ENCODE data around the gene TSPAN15.
"Not testable (repeated sequence)": the region's sequence is repeated elsewhere in the genome, so short reads cannot be mapped to it uniquely, and the experiment has no call there.

TSPAN15 gene

DNA sequence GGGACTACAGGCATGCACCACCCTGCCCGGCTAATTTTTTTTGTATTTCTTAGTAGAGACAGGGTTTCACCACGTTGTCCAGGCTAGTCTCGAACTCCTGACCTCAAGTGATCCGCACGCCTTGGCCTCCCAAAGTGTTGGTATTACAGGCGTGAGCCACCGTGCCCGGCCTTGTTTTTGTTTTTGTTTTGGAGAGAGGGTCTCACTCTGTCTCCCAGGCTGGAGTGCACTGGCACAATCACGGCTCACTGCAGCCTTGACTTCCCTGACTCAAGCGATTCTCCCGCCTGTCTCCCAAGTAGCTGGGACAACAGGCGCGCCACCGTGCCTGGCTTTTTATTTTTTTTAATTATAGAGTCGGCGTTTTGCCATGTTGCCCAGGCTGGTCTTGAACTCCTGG, 870 bp upstream of the TSPAN15 start:
- not testable (repeated sequence) for DNase-seq

DNA sequence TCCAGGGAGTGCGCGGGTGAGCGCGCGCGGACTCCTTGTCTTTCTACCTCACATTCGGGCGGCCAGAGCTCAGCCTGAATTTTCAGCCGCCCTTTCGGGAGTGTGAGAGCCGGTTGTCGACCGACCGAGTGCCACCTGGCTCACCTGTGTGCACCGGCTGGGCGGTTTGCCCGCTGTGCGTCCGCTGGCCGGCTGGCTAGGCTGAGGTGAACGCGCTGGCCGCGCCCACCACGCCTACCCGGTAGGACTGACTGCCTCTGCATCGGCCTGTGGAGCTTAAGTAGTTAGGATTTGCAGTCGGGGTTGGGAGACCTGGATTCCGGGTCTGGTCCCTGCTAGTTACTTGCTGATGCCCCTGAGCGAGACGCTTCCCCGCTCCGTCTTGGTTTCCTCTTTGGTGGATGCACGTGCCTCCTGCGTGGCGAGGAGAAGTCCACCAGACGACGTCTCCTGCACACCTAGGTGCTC, 553 bp downstream of the TSPAN15 start:
- DNase-seq, result no peak

DNA sequence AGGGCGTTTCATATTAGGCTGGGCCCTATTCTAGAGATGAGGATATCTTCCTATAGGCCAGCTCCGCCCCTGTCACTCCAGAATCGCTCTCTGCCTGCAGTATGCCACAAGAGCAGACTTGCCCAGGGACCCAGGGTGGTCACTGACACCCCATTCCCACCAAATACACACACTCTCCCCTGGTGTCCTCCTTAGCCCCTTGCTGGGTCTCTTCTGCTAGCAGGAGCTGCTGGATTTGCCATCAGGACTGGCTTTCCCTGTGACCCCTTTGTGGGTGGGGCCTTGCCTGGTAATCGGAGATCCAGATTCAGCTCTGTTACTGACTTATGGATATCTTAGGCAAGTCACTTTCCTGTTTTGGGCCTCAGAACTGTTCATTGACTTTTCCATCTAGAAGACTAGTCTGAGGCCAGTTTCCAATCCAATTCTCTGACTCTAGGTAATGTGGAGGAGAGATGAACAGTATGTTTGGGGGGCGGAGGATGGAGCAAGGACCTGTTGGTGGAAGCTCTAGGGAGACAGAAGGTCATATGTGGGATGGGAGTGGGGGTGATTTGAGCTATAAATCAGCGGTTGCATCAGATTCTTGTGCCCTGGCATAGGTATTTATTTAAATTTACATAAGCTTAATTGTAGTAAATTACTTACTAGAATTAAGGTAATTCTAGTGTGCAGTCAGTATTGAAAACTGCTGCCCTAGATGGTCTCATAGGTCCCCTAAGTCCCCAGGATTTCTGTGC, 1.6 kb downstream of the TSPAN15 start:
- DNase-seq, result no peak

DNA sequence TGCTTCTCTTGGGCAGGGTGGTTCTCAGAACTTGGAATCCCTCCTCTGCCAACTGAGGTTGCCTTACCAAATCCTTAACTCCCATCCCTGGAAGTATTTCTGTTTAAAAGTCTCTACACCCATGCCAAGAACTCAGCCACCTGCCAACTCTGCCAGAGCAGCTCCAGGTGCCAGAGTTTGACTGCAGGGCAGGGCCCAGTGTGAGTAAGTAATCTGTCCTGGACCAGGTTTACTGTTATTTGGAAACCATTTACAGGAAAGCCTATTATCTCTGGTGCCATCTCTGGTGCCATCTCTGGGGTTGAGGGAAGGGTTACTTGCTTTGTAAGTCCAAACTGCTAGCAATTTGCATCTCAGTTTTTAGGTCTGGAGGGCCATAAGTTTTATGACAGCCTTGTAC, 2.5 kb downstream of the TSPAN15 start:
- no peak for DNase-seq

DNA sequence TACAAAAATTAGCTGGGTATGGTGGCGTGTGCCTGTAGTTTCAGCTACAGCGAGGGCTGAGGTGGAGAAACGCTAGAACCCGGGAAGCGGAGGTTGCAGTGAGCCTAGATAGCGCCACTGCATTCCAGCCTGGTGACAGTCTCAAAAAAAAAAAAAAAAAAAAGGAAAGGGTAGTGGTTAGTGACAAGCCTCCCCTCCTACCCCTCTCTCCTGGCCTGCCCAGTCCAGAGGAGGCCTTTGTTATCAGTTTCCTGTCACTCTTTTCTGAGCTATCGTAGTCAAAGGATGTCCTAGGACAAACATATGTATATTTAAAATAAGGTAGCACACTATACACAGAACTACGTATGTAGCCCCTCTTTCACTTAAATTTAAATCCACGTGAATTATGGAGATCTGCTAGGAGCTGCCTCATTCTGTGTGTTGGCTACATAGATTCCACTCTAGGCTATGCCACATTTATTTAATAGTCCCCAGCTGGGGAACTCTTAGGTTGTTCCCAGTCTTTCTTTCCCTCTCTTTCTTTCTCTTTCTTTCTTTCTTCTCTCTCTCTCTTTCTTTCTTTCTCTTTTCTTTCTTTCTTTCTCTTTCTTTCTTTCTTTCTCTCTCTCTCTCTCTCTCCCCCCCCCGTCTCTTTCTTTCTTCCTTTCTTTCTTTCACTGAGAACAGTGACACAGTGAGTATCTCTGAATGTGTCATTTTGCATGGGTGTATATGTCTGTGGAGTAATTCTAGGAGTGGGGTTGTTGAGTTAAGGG, 3.9 kb downstream of the TSPAN15 start:
- DNase-seq, result no peak

DNA sequence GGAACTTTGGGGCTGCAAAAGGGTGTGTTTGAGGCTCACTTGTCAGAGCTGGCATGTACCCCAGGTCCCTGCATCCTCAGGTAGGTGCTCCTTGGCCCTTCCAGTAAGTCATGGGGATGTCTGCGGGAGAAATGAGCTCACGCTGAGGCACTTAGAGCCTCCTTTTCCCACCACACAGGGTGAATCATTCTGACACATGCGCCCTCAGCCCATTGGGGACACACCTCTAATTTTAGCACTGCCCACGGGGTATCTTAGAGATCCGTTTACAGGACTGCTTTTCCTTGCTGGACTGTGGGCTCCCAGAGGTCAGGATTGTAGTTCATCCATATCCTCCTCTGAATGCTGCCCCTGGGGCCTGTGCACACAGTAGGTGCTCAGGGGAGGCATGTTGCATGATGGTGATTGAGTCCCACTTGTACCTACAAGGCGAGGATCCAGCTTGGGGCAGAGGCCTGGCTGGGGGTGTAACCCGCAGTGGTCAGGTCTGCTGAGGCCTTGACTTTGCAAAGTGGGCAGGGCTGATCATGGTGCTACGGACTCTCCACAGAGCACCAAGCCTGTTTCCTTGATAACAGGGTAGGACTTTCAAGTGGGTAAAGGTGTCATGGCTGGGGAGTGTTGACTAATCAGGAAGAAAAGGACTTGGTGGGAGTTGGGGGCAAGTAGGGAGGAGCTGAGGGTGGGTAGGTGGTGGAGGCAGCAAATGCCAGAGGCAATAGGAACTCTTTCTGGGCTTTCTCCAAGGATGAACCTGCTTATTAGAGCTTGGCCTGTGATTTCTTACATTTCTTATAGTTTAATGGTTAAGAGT, 5.8 kb downstream of the TSPAN15 start:
- no peak for DNase-seq

DNA sequence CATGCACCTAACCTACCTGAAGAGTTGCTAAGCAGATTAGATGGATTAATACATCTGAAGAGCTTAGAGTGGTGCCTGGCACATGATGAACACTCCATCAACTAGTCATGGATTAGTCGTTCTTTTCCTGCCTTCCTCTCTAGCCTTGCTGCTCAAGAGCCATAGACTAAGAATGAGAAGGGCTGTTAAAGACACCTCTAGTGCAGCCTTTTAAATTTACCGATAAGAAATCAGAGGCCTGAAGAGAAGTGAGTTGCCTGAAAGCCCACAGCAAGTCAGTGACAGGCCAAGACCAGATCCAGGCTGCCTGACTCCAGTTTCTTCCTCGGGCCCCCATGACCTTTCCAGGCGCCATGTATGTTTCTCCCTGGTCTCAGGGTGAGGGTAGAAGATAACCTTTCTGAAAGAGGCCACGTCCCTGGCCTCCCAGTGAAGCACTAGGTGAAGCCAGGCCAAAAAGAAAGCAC, 6.5 kb downstream of the TSPAN15 start:
- no peak for DNase-seq

DNA sequence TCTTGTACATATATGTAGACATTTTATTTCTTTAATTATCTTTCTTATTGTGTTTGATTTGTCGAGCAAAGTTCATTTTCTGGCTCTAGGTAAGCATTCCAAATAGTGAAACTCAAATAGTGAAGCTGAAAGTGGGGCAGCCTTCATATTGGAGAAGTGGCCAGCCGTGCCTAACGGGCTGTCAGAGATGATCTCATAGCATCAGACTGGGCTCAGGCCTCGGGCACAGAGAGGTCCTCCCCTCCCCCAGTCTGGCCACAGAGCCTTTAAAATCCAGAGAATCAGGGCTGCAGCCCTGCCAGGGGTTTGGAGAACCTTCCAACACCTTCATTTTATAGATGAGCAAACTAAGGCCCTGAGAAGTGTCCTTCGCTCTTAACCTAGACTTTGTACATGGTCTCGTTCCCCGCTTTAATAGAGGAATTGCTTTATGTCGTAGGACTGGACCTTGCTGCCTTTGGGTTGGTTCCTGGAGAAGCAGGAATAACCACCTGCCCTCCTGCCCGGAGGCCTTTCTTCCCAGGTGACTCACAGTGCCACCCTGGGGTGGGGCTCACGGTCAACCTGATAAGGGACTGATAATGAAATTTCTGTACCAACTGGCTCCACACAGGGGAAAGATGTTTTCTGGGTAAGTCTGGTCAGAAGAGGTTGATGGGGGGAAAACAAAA, 7.3 kb downstream of the TSPAN15 start:
- no peak for DNase-seq

DNA sequence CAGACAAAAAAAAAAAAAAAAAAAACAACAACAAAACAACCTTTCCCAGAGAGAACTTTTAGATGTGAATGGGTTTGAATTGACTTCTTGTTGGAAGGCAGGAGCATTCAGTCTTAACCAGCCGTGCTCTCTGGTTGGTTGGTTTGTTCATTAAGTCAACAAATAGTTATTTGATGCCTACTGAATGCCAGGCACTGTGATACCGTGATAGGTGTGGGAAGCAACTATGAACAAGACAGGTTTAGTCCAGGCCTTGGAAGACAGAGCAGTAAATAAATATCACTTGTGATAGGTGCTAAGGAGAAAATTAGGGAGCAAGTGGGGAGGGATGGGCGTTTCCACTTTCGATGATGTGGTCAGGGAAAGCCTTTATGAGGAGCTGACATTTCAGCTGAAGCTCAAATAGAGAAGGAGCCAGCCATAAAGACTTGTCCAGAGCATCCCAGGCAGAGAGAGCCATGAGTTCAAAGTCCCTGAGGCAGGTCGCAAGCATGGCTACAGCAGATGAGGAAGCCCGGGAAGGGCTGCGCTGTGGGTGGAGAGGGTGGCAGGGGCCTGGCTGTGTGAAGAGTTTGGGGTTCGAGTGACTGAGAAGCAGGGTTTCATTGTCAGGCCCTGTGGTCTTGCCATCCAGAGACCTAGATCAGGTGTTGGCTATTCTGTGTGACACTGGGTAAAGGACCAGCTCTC, 8.0 kb downstream of the TSPAN15 start:
- DNase-seq, result no peak

DNA sequence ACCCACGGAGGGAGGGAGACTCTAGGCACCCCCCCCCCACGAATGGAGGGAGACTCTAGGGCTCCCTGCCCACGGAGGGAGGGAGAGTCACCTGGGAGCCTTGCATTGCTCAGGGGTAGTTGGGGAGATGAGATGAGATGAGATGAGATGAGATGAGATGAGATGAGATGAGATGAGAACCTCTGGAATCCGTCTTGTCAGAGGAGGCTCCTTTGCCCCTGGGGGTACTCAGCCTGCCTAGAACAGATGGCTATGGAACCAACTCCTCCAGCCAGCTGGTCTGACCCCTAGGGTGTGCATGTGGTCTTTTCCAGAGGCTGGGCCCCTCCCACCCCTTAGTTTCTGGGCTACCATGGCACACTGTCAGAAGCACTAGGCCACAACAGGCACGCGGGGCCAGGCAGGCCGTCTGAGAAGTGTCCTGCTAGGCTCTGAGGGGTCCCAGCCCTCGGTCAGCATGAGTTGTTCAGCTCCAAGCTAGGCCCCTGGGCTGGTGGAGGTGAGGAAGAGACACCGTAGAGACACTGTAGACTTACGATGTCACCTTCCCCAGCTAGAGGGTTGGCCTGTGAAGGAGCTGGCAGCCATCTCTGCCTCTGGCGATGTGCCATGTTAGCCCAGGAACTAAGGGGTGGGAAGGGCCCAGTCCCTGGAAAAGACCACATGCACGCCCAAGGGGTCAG, 8.8 kb downstream of the TSPAN15 start:
- DNase-seq, result no peak

DNA sequence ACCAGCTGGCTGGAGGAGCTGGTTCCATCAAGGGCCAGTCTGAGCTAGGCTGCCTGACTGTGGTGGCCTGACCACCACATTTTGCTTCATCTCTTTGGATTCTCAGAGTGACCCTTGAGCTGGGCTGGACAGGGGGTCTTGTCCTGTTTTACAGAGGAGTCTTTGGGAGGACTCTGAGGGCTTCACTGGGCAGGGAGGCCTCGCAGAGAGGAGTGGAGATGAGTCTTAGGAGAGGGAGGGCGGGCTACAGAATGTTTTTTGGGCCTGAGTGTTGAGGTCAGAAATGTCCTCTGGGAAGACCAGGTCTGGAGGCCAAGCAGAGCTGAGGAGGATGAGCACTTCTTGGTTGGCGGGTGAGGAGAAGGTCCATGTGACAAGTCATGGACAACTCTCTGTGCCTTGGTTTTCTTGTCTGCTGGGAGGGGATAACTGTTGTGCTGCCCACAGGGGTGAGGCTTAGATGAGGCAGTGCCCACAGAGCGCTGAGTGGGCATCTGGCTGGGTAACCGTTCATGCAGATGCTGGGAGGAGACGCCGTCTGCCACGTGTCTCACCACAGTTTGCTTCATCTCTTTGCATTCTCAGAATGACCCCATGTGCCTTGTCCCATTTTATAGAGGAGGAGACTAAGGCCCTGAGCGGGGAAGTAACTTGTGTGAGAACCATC, 9.4 kb downstream of the TSPAN15 start:
- DNase-seq, result no peak

DNA sequence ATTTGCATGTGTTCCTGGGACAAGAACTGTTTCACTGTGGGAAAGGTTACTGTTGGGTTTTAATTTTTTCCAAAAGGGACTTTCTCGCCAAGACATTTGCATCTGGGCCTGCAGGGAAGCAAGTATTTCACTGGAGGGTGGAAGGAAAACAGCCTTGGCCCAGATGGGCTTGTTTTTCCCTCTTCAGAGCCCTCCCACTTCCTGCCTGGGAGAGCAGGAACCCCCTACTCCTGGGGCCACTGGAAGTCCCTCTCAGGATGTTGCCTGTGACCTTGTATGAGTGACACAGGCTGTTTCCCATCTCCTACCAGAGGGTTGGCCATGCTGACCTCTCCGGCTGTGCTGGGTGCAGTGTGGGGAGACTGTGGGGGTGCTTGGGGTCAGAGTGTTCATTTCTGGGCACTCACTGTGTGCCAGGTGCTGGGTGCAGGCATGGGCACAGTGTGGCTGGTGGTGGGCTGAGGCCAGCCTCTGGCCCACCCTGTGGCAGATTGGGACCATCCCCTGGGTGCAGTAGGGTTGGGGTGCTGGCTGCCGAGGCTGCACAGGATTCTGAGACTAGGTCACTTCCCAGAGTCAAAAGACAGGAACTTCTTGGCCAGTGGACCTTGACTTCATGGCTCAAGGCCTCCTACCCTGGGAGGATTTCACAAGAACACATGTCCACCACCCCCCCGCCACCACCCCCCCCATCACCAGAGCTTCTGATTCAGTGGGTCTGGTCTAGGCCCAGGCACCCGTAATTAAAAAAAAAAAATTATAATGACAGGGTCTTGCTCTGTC, 10.2 kb downstream of the TSPAN15 start:
- no peak for DNase-seq

DNA sequence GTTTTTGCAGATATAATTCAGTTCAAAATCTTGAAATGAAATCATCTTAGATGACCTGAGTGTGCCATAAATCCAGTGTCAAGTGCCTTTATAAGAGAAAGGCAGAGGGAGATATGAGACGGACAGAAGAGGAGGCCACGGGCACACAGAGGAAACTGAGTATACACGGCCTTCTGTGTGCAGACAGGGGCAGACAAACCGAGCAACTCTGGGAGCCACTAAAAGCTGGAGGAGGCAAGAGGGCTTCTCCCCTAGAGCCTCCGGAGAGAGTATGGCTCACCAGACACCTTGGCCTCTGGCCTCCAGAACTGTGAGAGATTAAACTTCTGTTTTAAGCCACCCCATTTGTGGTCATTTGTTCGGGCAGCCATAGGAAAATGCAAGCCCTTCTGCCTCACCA, 12.6 kb downstream of the TSPAN15 start:
- DNase-seq, result no peak

DNA sequence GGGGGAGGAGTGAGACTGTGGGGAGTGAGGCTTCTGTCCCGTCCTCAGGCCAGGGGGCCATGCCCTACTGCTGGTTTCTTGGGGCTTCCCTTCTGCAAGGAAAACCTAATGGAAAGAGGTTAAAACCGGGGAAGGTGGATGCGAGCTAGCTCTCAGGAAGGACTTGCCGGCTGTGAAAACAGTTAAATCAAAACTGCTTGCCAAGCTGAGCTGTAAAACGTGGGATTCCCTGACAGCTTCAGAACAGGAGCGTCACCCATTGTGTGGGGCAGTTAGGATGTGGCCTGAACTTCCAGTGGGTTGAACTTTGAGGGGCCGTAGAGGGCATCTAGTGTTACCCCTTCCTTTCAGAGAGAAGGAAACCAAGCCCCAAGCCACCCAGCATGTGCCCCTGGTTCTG, 13.1 kb downstream of the TSPAN15 start:
- DNase-seq, result no peak

DNA sequence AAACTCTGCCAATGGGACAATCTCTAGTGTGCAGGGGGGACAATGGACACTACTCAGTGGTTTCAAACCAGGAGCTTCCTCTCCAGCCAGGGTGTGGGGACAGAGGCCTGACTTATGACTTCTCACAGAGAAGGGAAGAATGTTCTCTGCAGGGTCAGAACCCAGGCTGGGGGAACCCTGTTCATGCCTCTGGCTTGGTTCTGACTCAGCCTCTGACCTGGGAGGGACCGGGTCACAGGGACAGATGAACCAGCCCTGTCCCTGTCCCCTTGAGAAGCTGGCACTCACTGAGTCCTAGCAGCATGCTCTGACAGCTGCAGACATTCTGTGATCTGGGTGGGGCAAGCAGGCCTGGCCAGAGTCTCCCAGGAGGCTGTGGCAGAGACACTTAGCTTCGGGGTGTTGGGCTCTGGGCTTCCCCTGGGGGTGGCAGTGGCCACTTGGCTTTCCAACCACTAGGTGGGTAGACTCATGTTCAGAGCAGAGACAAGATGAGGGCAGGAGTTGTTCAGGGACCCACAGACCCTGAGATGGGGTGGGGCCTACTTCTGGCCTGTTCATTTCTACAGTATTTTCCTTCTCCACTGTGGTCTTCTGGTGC, 13.6 kb downstream of the TSPAN15 start:
- no peak for DNase-seq

DNA sequence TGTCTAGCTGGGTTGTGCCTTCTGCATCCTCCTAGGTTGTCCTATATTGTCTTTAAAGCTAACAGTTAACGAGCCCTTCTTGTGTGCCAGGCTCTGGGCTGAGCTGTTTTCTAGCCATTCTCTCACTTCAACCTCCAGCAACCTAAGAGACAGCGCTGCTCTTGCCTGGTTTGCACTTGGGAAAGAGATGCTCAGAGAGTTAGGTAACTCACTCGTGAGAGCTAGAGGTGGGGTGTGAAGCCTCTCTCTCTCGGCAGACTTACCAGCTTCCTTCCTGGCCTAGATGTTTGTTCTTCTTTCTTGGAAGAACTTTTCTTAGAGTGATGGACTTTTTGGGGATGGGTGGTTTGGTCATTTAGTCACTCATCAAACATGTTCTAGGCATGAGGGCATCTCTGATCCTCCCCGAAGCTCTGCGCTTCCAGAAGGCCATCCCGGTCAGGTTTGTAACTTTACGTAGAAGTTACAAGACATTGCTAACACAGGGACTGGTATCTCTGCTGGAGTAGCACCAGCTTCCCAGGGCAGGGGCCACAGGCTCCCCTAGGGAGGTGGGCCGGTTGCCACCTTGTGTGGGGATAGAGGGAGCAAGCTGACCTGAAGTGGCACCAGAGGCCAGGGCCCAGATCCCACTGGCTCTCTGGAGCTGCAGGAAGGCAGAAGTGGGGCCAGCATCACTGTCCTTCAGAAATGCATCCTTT, 14.3 kb downstream of the TSPAN15 start:
- no peak for DNase-seq

DNA sequence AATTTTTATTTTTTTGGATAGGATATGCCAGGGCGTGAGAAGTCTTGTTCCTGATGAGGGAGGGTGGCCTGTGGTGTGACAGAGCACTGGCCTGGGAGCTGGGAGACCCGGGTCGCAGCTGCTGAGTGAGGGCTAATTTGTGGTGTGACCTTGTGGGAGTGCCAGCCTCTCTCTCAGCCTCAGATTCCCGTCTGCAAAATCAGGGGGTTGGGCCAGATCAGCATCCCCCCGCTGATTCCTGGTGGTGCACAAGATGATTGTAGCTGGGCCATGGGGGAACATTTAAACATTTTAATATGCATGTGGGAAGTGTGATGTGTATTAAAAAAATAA, 14.9 kb downstream of the TSPAN15 start:
- DNase-seq, result no peak

DNA sequence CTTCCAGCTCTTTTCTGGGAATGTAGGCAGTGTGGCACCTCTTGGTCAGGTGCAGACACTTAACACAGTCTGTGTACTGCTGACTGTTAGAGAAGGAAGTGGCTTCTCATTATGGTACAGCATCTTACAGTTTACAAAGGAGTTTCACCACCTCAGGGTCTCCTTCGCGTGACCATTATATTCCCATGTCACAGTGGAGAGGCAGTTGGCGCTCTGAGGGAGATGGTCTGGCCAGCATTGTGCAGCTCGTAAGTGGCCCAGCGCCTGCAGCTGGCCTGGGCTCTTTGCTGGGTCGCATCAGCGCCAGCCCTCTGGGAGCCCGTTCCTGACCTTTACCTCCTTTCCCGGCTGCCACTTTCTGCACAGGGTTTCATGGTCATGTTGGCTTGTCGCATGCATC, 15.4 kb downstream of the TSPAN15 start:
- no peak for DNase-seq
